GM06990 (cell line): Measurements from ENCODE around the gene ZNF860.

Experiments used
- DNase-seq: peaks from one replicate; pipeline ENCODE4 v3.0.0-alpha.2; 2011; ENCODE audit not compliant: insufficient read length; ENCODE audit errors: extremely low read depth
- H3K27me3 ChIP-seq: replicated peaks from 2 replicates; pipeline ENCODE4 v1.6.0; 2011; ENCODE audit warnings: low read length; ENCODE audit not compliant: control insufficient read depth, insufficient read depth
- H3K36me3 ChIP-seq: 2 replicates; pipeline ENCODE4 v1.5.1; 2011; ENCODE audit warnings: low read length; ENCODE audit not compliant: control insufficient read depth, insufficient read depth
- H3K4me3 ChIP-seq: replicated peaks from 2 replicates; pipeline ENCODE4 v1.5.1; 2011; ENCODE audit warnings: low read depth, mild to moderate bottlenecking, control low read depth, low read length
- TF ChIP-seq, protein P1 (sequence below): IDR thresholded peaks from 2 replicates; pipeline ENCODE4 v1.5.1; 2011; ENCODE audit warnings: low read length, control low read depth, mild to moderate bottlenecking, inconsistent platforms; ENCODE audit not compliant: insufficient read depth, poor library complexity, severe bottlenecking

The ZNF860 gene

DNA sequence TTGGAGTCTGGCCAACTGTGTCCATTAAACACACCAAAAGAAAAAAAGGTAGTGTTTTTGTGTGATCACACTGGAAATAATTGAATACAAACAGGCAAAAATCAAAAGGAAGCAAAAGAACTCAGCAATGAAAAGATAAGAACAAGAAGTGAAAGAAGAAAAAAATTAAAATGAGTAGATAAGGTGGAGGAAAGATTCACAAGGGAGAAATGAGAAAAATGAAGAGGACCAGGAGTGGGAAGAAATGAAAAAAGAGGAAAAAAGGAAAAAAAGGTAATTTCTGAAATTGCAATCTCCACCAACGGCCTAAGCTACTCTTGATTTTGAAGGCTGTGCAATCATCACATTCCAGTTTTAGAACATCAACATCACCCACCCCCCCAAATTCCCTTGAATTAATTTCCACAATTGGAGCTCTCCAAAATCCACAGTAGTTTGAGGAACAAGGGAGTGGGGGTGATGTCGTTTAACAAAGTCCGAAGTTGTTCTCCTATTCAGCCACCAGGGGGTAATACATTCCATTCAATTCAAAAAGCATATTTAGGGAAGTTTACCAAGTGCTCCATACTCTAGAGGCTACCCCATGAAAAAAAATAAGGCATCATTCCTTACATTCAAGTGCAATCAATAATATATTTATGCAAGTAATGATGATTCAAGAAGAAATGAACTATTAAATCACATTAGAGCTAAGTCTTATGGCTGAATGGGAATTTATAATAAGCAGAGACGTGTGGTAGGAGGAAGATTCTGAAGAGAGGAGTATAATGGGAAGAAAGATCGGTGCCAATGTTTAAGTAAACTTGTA lies 37.4 kb downstream of the ZNF860 start:
- DNase-seq = no peak
- TF ChIP-seq, protein P1, sequence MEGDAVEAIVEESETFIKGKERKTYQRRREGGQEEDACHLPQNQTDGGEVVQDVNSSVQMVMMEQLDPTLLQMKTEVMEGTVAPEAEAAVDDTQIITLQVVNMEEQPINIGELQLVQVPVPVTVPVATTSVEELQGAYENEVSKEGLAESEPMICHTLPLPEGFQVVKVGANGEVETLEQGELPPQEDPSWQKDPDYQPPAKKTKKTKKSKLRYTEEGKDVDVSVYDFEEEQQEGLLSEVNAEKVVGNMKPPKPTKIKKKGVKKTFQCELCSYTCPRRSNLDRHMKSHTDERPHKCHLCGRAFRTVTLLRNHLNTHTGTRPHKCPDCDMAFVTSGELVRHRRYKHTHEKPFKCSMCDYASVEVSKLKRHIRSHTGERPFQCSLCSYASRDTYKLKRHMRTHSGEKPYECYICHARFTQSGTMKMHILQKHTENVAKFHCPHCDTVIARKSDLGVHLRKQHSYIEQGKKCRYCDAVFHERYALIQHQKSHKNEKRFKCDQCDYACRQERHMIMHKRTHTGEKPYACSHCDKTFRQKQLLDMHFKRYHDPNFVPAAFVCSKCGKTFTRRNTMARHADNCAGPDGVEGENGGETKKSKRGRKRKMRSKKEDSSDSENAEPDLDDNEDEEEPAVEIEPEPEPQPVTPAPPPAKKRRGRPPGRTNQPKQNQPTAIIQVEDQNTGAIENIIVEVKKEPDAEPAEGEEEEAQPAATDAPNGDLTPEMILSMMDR = peak; percentile 61
- H3K4me3 ChIP-seq = no peak overlapping the region
- no peaks in the 10 kb centered on the region for H3K27me3 ChIP-seq
- no peaks in the 10 kb centered on the region for H3K36me3 ChIP-seq

DNA sequence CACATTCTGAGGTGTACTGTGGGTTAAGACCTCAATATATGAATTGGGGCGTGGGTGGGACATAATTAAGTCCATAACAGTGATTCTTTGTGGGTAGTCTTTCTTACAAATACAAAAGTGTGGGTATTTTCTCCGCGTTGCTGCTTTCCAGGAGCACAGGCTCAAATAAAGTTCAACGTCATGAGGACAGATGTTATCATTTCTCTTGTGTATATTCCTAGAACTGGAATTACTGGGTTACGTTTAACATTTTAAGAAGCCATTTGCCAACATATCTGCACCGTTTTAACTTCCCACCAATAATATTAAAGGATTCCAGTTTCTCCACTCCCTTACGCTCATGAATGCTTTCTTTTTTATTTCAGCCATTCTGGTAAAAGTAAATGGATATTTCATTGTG lies 39.6 kb downstream of the ZNF860 start:
- no peak for DNase-seq
- TF ChIP-seq, protein P1 = no peak
- no peaks in the 10 kb centered on the region for H3K27me3 ChIP-seq
- H3K36me3 ChIP-seq = no peaks in the 10 kb centered on the region
- H3K4me3 ChIP-seq = no peak overlapping the region

DNA sequence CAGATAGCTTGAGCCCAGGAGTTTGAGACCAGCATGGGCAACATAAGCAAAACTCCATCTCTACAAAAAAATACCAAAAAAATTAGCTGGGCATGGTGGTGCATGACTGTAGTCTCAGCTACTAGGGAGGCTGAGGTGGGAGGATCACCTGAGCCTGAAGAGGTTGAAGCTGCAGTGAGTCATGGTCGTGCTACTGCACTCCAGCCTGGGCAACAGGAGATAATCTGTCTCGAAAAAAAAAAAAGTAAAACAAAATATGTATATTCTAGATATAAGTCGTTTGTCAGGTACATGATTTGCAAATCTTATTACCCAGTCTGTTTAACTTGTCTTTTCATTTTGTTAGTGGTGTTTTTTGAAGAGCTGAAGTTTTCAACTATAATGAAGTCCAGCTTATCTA lies 40.2 kb downstream of the ZNF860 start:
- DNase-seq = no peak
- TF ChIP-seq, protein P1 = no peak

DNA sequence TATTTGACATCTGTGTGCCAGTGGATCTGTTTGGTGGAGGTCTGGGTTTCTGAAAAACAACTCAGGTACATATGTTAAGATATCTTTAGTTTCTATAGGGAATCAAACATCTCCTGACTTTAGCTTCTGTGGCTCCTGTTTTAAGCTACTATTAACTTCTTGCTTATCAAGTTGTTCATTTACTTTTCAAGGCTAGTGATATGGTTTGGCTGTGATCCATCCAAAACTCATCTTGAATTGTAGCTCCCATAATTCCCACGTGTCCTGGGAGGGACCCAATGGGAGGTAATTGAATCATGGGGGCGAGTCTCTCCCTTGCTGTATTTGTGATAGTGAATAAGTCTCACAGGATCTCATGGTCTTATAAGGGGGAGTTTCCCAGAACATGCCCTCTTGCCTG lies 41.4 kb downstream of the ZNF860 start:
- no peaks in the 10 kb centered on the region for H3K27me3 ChIP-seq
- TF ChIP-seq, protein P1 = no peak
- H3K36me3 ChIP-seq = no peaks in the 10 kb centered on the region
- H3K4me3 ChIP-seq = no peak overlapping the region
- DNase-seq = no peak

More for the DNA sequence above, 40.2 kb downstream of the ZNF860 start:
- Histone ChIP-seq H3K27me3 (no peaks in the 10 kb centered on the region), H3K36me3 (no peaks in the 10 kb centered on the region), H3K4me3 (no peak overlapping the region)

DNA sequence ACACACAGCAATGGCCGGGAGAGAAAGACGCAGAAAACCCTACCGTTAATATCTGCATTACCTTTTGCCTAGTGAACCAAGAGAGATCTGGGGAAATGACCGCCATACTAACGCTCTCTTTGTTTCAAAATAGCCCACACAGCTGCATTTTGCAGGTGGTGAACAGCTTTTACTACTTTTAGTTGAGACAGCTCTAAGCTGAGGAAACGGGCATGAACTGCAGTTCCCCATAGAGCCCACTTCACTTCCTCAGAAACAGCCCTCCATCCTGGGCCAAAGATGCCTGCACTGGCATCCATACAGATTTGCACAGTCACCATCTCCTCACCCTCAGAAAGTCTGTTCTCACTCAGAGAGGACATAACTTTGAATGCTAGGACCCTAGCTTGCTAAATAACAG lies 45.0 kb downstream of the ZNF860 start:
- no peak for DNase-seq
- no peaks in the 10 kb centered on the region for H3K27me3 ChIP-seq
- H3K4me3 ChIP-seq = no peak overlapping the region
- TF ChIP-seq, protein P1 = no peak
- no peaks in the 10 kb centered on the region for H3K36me3 ChIP-seq
